Lung (tissue), 16 donors: ENCODE measurements around the gene ARHGEF33. TPM values are rescaled to one million over a fixed set of nuclear protein-coding genes. Genes with fewer than 3 reads are reported as not detected.

Experiments
- ATAC-seq: fragments of 200-7000 bp; cut with Tn5 transposase; one replicate; pipeline ENCODE4 v1.9.1; 2020; ENCODE audit warnings: moderate number of reproducible peaks; ENCODE audit not compliant: insufficient read depth, low FRiP score
- DNase-seq, 3 donors: peaks; one replicate each; pipeline ENCODE4 v3.0.0-alpha.2; 2013 to 2017
- H3K27ac ChIP-seq, 2 donors: one replicate each; pipeline ENCODE4 v1.5.1; 2013; ENCODE audit warnings: mild to moderate bottlenecking in 2 of 2, moderate library complexity in 2 of 2, control low read depth in 1 of 2, inconsistent platforms in 1 of 2, low read depth in 1 of 2, low read length in 1 of 2
- H3K27me3 ChIP-seq, 3 donors: one replicate each; pipeline ENCODE4 v1.5.1; 2013; ENCODE audit warnings: low read length in 2 of 3; ENCODE audit not compliant: control insufficient read depth in 3 of 3, insufficient read depth in 3 of 3
- H3K36me3 ChIP-seq, 4 donors: one replicate each; pipeline ENCODE4 v1.5.1; 2013; ENCODE audit warnings: low read length in 4 of 4, mild to moderate bottlenecking in 1 of 4, moderate library complexity in 1 of 4; ENCODE audit not compliant: control insufficient read depth in 4 of 4, insufficient read depth in 4 of 4
- H3K4me1 ChIP-seq, 5 donors: one replicate each; pipeline ENCODE4 v1.5.1; 2013; ENCODE audit warnings: low read length in 5 of 5, mild to moderate bottlenecking in 2 of 5, moderate library complexity in 1 of 5; ENCODE audit not compliant: control insufficient read depth in 5 of 5, insufficient read depth in 5 of 5
- H3K4me3 ChIP-seq: one replicate; pipeline ENCODE4 v1.5.1; 2013; ENCODE audit warnings: mild to moderate bottlenecking, control low read depth, moderate library complexity
- H3K9ac ChIP-seq, 2 donors: one replicate each; pipeline ENCODE4 v1.5.1; 2013; ENCODE audit warnings: low read length in 2 of 2, control low read depth in 1 of 2; ENCODE audit not compliant: insufficient read depth in 1 of 2
- H3K9me3 ChIP-seq, 4 donors: one replicate each; pipeline ENCODE4 v1.5.1; 2013; ENCODE audit warnings: low read length in 3 of 4, mild to moderate bottlenecking in 1 of 4, moderate library complexity in 1 of 4; ENCODE audit not compliant: control insufficient read depth in 4 of 4, insufficient read depth in 3 of 4
- CTCF ChIP-seq: IDR thresholded peaks from 2 replicates; pipeline ENCODE4 v1.5.1; 2012; ENCODE audit warnings: mild to moderate bottlenecking; ENCODE audit errors: control extremely low read depth, extremely low read depth
- WGBS, 2 donors: extraction: QIAGEN DNeasy Blood & Tissue Kit; methylation state at CpG; one replicate each; pipeline ENCODE4 v1.1.7; 2013; 5-methylcytosine and 5-hydroxymethylcytosine counted together
- long read RNA-seq, 5 donors: transcript quantifications; one replicate each; lab custom pipeline, GENCODE V29; 2026
- polyA plus RNA-seq, 2 donors: library from polyadenylated mRNA; stranded (reverse); fragments of 200-250 nt; gene quantifications; one replicate each; pipeline ENCODE4 v1.2.1, GENCODE V29; 2013
- total RNA-seq, 2 donors: library from RNA; depleted of rRNA in 1 of 2; stranded (reverse); fragments of >200 nt in 1 of 2; gene quantifications; one replicate each; pipeline ENCODE4 v1.2.1, GENCODE V29; 2014 to 2021
- donor health status: control.
- donor health status: control.
- donor health status: Bipolar disorder and iron deficiency.
- donor health status: healthy.
- donor health status: DM: yes; HTN: yes; CAD: no.

The ARHGEF33 gene
- total RNA-seq (1 to 10 TPM in 1 of 2 donors, under 1 TPM in 1; 0.64 to 5.5 TPM), polyA plus RNA-seq (under 1 TPM; 0.23 to 0.71 TPM)
- long read RNA-seq, donor 1, partial matches to known transcripts: 22 of 23 reads
- long read RNA-seq, donor 1, other reads (novel, unspliced or antisense): 0 of 23 reads
- long read RNA-seq, donor 2: 0 reads
- long read RNA-seq, donor 3, partial matches to known transcripts: 0 of 1 reads
- long read RNA-seq, donor 3, other reads (novel, unspliced or antisense): 0 of 1 reads
- long read RNA-seq, donor 4: 0 reads
- long read RNA-seq, donor 5: 0 reads

- Histone ChIP-seq H3K27ac (no peak within 1 kb of the TSS), H3K4me3 (no peak within 1 kb of the TSS), H3K9me3 (no peaks in the 10 kb centered on the region), H3K4me1 (no peaks in the 10 kb centered on the region), H3K9ac (no peak within 1 kb of the TSS), H3K36me3 (no peaks in the 10 kb centered on the region), H3K27me3 (no peaks in the 10 kb centered on the region)
- 82 to 91% methylated on average over 3 of the region's 3 CpGs for WGBS, 2 donors
- TF ChIP-seq CTCF: no peak
- DNase-seq: no peak
- ATAC-seq: no peak
Observed at GRCh38 chr2:38889575-38889974, at the start of gene ARHGEF33. ARHGEF33 (plus strand) TSS chr2:38889875; CDS start chr2:38919448, 29,573 bp downstream.

DNA sequence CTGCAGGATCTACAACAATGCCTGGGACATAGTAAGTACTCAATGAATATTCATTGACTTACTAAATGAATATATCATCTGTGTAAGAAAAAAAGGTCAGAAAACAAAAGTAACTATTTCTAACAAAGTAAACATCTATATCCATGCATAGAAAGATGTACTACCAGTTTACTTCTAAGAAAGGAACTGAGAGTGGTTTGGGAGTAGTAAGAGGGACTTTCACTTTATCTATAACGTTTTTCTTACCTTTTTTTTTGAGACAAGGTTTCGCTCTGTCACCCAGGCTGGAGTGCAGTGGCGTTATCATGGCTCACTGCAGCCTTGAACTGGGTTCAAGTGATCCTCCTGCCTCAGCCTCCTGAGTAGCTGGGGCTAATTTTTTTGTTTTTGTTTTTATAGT, 39.6 kb upstream of the ARHGEF33 start:
- 87 to 90% methylated on average over 3 of the region's 3 CpGs for WGBS, 2 donors
- peaks cover 5 to 23% (median 16%) of the 10 kb centered on the region in 4 donors for H3K36me3 ChIP-seq
- no peaks in the 10 kb centered on the region for H3K4me1 ChIP-seq
- no peak for DNase-seq
- H3K9ac ChIP-seq: no peak overlapping the region
- H3K27me3 ChIP-seq: no peaks in the 10 kb centered on the region
- no peak for TF ChIP-seq CTCF
- H3K27ac ChIP-seq: no peak overlapping the region
- H3K9me3 ChIP-seq: no peaks in the 10 kb centered on the region
- no peak overlapping the region for H3K4me3 ChIP-seq
- no peak for ATAC-seq

GRCh38 chr2:38856165-38856564, 33.5 kb upstream of the ARHGEF33 start:
- H3K36me3 ChIP-seq: peaks cover 9 to 47% (median 30%) of the 10 kb centered on the region in 4 donors
- H3K4me1 ChIP-seq: no peaks in the 10 kb centered on the region
- H3K27ac ChIP-seq: no peak overlapping the region
- no peak overlapping the region for H3K9ac ChIP-seq
- no peak for TF ChIP-seq CTCF
- DNase-seq: peak in 1 of 3 donors; percentile 19
- H3K4me3 ChIP-seq: no peak overlapping the region
- ATAC-seq: no peak
- WGBS, 2 donors: 95 to 97% methylated on average over 1 of the region's 1 CpG
- no peaks in the 10 kb centered on the region for H3K27me3 ChIP-seq
- no peaks in the 10 kb centered on the region for H3K9me3 ChIP-seq

DNA sequence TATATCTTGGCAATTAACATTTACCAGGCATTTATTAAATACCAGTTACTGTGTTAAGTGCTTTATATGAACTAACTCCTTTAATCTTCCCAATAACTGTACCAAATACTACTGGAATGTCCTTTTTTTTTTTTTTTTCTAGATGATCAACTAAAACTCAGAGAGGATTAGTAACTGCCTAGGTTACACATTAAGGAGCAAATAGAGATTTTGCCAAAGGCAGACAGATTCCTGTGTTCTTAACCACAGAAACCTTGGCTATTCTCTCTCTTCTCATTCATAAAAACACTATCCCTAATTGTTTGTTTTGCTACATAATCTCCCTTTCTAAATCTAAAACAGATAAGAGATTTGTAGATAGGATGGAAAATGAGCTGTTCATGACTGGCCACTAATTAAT, 27.2 kb upstream of the ARHGEF33 start:
- TF ChIP-seq CTCF: no peak
- ATAC-seq (no peak), DNase-seq (no peak)
- no peak overlapping the region for H3K27ac ChIP-seq
- H3K36me3 ChIP-seq: peaks cover 9 to 43% (median 31%) of the 10 kb centered on the region in 4 donors
- H3K4me3 ChIP-seq: no peak overlapping the region
- no peaks in the 10 kb centered on the region for H3K4me1 ChIP-seq
- H3K9me3 ChIP-seq: no peaks in the 10 kb centered on the region
- no peak overlapping the region for H3K9ac ChIP-seq
- H3K27me3 ChIP-seq: no peaks in the 10 kb centered on the region
